Gastrocnemius medialis (tissue), 4 donors: ENCODE results near the gene GMPS.

Experiments used
- CTCF ChIP-seq, 5 experiments: fragments of 450-650 bp in 3 of 5; fragments of 200-600 bp in 2 of 5; sonication (generic) in 2 of 5; IDR thresholded peaks in 4 of 5; conservative IDR thresholded peaks in 1 of 5; 1 replicate in 4 of 5; 2 replicates in 1 of 5; pipeline ENCODE4 v1.5.1; 2016 to 2019; ENCODE audit warnings: antibody characterized with exemption in 5 of 5, mild to moderate bottlenecking in 3 of 5, moderate library complexity in 3 of 5
- POLR2A ChIP-seq, 2 donors: fragments of 450-650 bp; IDR thresholded peaks; one replicate each; pipeline ENCODE4 v1.6.1; 2017; ENCODE audit warnings: antibody characterized with exemption in 2 of 2, mild to moderate bottlenecking in 2 of 2, moderate library complexity in 2 of 2

- TF ChIP-seq POLR2A (IDR thresholded peaks at IDR 0.05) (no peak), CTCF (IDR thresholded peaks at IDR 0.05 in 4 of 5, conservative IDR thresholded peaks at IDR 0.05 in 1 of 5) (no peak)
Measured at GRCh38 chr3:155884292-155884691, 13.8 kb downstream of the GMPS start.
